ENCODE measurements around the gene CDK19. TPM values are rescaled to one million over a fixed set of nuclear protein-coding genes. Genes with fewer than 3 reads are reported as not detected.

CDK19 gene
- total RNA-seq, 4 donors from 2014 or later: 7.8 to 15.0 (median 9.8) TPM

DNA sequence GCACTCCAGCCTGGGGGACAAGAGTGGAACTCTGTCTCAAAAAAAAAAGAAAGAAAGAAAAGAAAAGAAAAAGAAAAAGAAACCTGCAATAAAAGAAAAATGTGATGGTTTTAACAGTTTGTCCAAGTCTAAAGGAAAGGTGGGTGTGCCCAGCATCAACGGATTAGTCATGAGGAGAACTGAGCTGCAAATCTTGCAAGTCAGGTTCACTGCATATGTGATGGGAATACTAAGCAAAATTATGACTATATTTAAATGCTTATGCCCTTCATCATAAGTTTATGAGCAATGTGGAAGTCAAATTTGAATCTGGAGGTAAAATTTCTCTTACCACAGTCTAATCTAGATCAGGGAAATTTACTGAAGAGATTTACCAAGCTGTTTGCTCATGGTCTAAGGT is 13.1 kb upstream of the CDK19 start:
- peak; percentile 51 for ATAC-seq (ENCODE audit: low FRiP score)
- TF ChIP-seq, protein P1, sequence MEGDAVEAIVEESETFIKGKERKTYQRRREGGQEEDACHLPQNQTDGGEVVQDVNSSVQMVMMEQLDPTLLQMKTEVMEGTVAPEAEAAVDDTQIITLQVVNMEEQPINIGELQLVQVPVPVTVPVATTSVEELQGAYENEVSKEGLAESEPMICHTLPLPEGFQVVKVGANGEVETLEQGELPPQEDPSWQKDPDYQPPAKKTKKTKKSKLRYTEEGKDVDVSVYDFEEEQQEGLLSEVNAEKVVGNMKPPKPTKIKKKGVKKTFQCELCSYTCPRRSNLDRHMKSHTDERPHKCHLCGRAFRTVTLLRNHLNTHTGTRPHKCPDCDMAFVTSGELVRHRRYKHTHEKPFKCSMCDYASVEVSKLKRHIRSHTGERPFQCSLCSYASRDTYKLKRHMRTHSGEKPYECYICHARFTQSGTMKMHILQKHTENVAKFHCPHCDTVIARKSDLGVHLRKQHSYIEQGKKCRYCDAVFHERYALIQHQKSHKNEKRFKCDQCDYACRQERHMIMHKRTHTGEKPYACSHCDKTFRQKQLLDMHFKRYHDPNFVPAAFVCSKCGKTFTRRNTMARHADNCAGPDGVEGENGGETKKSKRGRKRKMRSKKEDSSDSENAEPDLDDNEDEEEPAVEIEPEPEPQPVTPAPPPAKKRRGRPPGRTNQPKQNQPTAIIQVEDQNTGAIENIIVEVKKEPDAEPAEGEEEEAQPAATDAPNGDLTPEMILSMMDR (IDR thresholded peaks at IDR 0.05): no peak
- no peak for DNase-seq (ENCODE audit: low spot score)

DNA sequence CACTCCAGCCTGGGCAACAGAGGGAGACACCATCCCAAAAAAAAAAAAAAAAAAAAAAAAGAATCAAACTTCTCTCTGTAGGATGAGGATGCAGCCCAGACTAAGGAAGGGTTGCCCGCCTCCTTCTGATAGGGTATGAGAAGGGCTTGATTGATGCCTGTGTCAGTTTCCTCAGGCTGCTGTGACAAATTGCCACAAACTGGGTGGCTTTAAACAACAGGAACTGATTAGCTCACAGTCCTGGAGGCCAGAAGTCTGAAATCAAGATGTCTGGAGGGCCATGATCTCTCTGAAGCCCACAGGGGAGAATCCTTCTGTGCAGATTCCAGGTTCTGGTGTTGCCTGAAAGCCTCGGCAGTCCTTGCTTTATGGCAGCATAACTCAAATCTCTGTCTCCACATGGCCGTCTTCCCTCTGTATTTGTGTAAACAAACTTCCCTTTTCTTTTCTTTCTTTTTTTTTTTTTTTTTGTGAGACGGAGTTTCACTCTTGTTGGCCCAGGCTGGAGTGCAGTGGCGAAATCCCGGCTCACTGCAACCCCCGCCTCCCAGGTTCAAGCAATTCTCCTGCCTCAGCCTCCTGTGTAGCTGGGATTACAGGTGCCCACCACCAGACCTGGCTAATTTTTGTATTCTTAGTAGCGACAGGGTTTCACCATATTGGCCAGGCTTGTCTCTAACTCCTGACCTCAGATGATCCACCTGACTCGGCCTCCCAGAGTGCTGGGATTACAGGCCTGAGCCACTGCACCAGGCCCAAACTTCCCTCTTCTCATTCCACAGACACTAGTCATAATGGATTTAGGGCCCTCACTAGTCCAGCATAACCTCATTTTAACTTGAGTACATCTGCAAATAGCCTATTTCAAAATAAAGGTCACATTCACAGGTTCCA is 11.2 kb upstream of the CDK19 start:
- DNase-seq (ENCODE audit: low spot score): no peak
- TF ChIP-seq, protein P1 (IDR thresholded peaks at IDR 0.05): no peak
- ATAC-seq (ENCODE audit: low FRiP score): no peak

DNA sequence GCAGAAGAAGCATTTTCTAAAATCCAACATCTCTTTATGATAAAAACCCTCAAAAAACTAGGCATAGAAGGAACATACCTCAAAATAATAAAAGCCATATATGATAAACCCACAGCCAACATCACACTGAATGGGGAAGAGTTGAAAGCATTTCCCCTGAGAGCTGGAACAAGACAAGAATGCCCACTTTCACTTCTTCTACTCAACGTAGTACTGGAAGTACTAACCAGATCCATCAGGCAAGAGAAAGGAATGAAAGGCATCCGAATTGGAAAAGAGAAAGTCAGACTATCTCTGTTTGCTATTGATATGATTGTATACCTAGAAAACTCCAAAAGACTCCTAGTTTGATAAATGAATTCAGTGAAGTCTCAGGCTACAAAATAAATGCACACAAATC is 7.9 kb upstream of the CDK19 start:
- TF ChIP-seq, protein P1 (IDR thresholded peaks at IDR 0.05): no peak
- ATAC-seq (ENCODE audit: low FRiP score): no peak
- DNase-seq (ENCODE audit: low spot score): no peak

DNA sequence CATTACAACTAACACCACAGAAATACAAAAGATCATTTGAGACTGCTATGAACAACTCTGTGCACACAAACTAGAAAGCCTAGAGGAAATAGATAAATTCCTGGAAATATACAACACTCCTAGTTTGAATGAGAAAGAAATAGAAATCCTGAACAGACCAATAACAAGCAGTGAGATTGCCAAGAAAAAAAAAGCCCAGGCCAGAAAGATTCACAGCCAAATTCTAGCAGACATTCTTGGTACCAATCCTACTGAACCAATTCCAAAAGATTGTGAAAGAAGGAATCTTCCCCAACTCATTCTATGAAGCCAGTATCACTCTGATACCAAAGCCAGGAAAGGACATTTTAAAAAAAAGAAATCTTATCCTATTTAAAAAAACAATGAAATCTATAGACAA is 7.0 kb upstream of the CDK19 start:
- TF ChIP-seq, protein P1 (IDR thresholded peaks at IDR 0.05): no peak
- ATAC-seq (ENCODE audit: low FRiP score) (peak; percentile 69), DNase-seq (ENCODE audit: low spot score) (no peak)

DNA sequence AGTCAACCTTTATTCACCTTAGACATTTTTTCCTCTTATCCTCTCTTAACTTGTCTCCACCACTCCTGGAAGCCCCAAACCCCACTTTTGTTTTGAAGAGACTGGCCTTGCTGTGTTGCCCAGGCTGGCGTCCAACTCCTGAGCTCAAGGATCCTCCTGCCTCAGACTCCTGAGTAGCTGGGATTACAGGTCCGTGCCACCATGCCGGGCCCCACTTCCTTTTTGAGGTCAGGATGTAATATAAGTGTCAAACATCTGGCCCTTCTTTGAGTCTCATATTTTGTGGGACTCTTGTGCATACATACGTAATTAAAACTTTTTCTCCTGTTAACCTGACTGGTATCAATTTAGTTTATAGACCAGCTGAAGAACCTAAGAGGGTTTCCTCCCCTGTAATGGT is 1.4 kb upstream of the CDK19 start:
- DNase-seq (ENCODE audit: low spot score): no peak
- no peak for ATAC-seq (ENCODE audit: low FRiP score)
- TF ChIP-seq, protein P1 (IDR thresholded peaks at IDR 0.05): no peak

DNA sequence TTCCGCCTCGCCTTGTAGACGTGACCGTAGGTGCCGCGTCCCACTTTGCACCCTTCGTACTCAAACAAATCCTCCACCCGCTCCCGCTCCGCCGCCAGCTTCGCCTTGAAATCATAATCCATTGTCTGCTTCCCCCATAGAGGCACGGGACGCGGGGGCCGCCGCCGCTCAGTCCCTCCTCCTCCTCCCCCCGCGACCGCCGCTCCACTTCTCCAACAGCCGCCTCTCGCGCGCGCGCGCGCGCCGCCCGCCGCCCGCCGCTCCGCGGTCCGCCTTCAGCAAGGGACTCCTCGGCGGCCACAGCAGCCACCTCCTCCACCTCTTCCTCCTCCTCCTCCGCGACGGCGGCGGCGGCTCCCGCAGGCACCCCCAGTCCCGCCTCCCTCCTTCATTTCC is 256 bp downstream of the CDK19 start:
- DNase-seq (ENCODE audit: low spot score) (no peak), ATAC-seq (ENCODE audit: low FRiP score) (peak; percentile 50)
- TF ChIP-seq, protein P1 (IDR thresholded peaks at IDR 0.05): no peak
